Stomach (tissue), 4 donors: ENCODE results near the gene PRDM16.

Experiments
- CTCF ChIP-seq, 7 experiments: fragments of 450-650 bp in 4 of 7; fragments of 200-600 bp in 3 of 7; sonication (generic) in 3 of 7; IDR thresholded peaks; one replicate each; pipeline ENCODE4 v1.5.1; 2016 to 2019; ENCODE audit warnings: antibody characterized with exemption in 7 of 7, control low read depth in 2 of 7, mild to moderate bottlenecking in 1 of 7
- POLR2A ChIP-seq, 4 donors: fragments of 450-650 bp; IDR thresholded peaks; one replicate each; pipeline ENCODE4 v1.6.1; 2016; ENCODE audit warnings: antibody characterized with exemption in 4 of 4, control low read depth in 2 of 4, mild to moderate bottlenecking in 1 of 4, moderate library complexity in 1 of 4
- POLR2AphosphoS5 ChIP-seq, 3 donors: sonication (generic); formaldehyde crosslinking; IDR thresholded peaks; one replicate each; pipeline ENCODE4 v1.6.1; 2016; ENCODE audit warnings: antibody characterized with exemption in 3 of 3

DNA sequence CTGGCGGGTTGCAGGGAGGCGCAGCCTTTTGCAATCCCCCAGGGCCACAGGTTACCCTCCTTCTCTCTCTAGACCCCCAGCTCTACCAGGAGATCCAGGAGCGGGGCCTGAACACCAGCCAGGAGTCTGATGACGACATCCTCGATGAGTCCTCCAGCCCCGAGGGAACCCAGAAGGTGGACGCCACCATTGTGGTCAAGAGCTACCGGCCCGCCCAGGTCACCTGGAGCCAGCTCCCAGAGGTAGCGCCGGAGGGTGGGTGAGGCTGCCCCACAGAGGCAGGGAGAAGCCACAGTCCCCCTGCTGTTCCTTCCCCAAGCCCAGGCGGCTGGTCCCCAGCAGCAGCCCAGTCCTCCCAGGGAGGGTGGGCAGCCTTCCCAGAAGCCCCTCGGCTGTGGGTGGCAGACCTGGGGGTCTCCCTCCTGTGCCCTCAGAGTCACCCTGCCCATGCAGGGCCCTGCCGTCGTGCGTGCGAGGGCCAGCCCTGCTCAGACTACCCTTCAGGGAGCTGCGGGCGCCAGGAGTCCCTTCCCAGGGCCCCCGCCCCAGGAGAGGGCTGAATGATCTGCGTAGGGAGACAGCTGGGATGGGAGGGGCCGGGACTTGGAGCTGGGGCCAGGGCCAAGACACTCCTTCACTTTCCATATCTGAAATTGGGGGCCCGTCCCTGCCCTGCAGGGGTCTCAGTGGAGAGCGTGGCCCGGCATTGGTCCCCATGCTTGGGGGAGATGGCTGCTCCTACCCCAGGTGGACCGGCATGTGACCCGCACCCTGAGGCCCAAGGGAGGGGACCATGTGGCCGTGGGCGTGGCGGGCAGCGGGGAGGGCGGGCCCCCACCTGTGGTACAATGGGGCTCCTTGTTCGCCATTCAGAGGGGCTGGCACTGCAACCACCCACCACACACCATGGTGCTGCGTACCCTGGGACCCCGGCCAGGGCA, 398.4 kb downstream of the PRDM16 start:
- no peak for TF ChIP-seq POLR2A (IDR thresholded peaks at IDR 0.05)
- TF ChIP-seq POLR2AphosphoS5 (IDR thresholded peaks at IDR 0.05) = no peak
- no peak for TF ChIP-seq CTCF (IDR thresholded peaks at IDR 0.05)
